ENCODE results near the gene WAC.
"Not testable (repeated sequence)": the region's sequence is repeated elsewhere in the genome, so short reads cannot be mapped to it uniquely, and the experiment has no call there.

WAC gene

GRCh38 chr10:28569506-28570159 lies 36.7 kb downstream of the WAC start:
- DNase-seq: no peak

- DNase-seq: no peak
Observed at GRCh38 chr10:28570598-28570997, 37.7 kb downstream of the WAC start.

- DNase-seq: no peak
Observed at GRCh38 chr10:28571265-28571664, 38.3 kb downstream of the WAC start.

GRCh38 chr10:28574214-28574613 lies 41.3 kb downstream of the WAC start:
- DNase-seq: not testable (repeated sequence)

GRCh38 chr10:28575852-28576251 lies 42.9 kb downstream of the WAC start:
- no peak for DNase-seq

- DNase-seq: no peak
Observed at GRCh38 chr10:28577506-28577905, 44.6 kb downstream of the WAC start.

- no peak for DNase-seq
Observed at GRCh38 chr10:28578454-28578853, 45.5 kb downstream of the WAC start.

GRCh38 chr10:28580825-28581224 lies 47.9 kb downstream of the WAC start:
- no peak for DNase-seq

GRCh38 chr10:28581916-28582315 lies 49.0 kb downstream of the WAC start:
- DNase-seq: no peak

- DNase-seq: no peak
Observed at GRCh38 chr10:28585076-28585475, 52.2 kb downstream of the WAC start.

- DNase-seq: no peak
Observed at GRCh38 chr10:28586176-28586575, 53.3 kb downstream of the WAC start.

- DNase-seq: no peak
Observed at GRCh38 chr10:28587270-28587969, 54.5 kb downstream of the WAC start.

- DNase-seq: peak; percentile 67
Observed at GRCh38 chr10:28587970-28588290, 55.0 kb downstream of the WAC start.

GRCh38 chr10:28592953-28593352 lies 60.0 kb downstream of the WAC start:
- peak; percentile 63 for DNase-seq

- no peak for DNase-seq
Observed at GRCh38 chr10:28593811-28594210, 60.9 kb downstream of the WAC start.

GRCh38 chr10:28594406-28594805 lies 61.5 kb downstream of the WAC start:
- DNase-seq: no peak

- no peak for DNase-seq
Observed at GRCh38 chr10:28595613-28596012, 62.7 kb downstream of the WAC start.

- no peak for DNase-seq
Observed at GRCh38 chr10:28600056-28600455, 67.1 kb downstream of the WAC start.

GRCh38 chr10:28601012-28601411 lies 68.1 kb downstream of the WAC start:
- DNase-seq: no peak

GRCh38 chr10:28604567-28605536 lies 71.9 kb downstream of the WAC start:
- no peak for DNase-seq

GRCh38 chr10:28606568-28606967 lies 73.7 kb downstream of the WAC start:
- DNase-seq: no peak

GRCh38 chr10:28609636-28610035 lies 76.7 kb downstream of the WAC start:
- not testable (repeated sequence) for DNase-seq

- no peak for DNase-seq
Observed at GRCh38 chr10:28612877-28613276, 80.0 kb downstream of the WAC start.

GRCh38 chr10:28616514-28616913 lies 83.6 kb downstream of the WAC start:
- DNase-seq: no peak
